NCI-H226 (cell line): Measurements from ENCODE around the gene EDAR.

Source experiments
- DNase-seq: peaks from one replicate; pipeline ENCODE4 v3.0.0-alpha.2; 2015

EDAR gene

GRCh38 chr2:109000738-109001137, 11.7 kb upstream of the EDAR start:
- no peak for DNase-seq

- no peak for DNase-seq
Observed at GRCh38 chr2:108998911-108999310, 9.9 kb upstream of the EDAR start.

- no peak for DNase-seq
Observed at GRCh38 chr2:108994178-108994577, 5.2 kb upstream of the EDAR start.

GRCh38 chr2:108993095-108993937, 4.3 kb upstream of the EDAR start:
- no peak for DNase-seq

- DNase-seq: no peak
Observed at GRCh38 chr2:108988076-108988795, 784 bp downstream of the EDAR start.

GRCh38 chr2:108986916-108987510, 2.0 kb downstream of the EDAR start:
- no peak for DNase-seq

GRCh38 chr2:108983610-108984009, 5.4 kb downstream of the EDAR start:
- DNase-seq: no peak

GRCh38 chr2:108983061-108983460, 6.0 kb downstream of the EDAR start:
- no peak for DNase-seq

- no peak for DNase-seq
Observed at GRCh38 chr2:108982259-108982679, 6.8 kb downstream of the EDAR start.

GRCh38 chr2:108981846-108982245, 7.2 kb downstream of the EDAR start:
- DNase-seq: no peak

- DNase-seq: no peak
Observed at GRCh38 chr2:108980076-108980475, 8.9 kb downstream of the EDAR start.

GRCh38 chr2:108979461-108979860, 9.6 kb downstream of the EDAR start:
- DNase-seq: no peak

GRCh38 chr2:108978709-108979111, 10.3 kb downstream of the EDAR start:
- DNase-seq: no peak

- no peak for DNase-seq
Observed at GRCh38 chr2:108975613-108976435, 13.2 kb downstream of the EDAR start.

- DNase-seq: no peak
Observed at GRCh38 chr2:108974674-108975073, 14.3 kb downstream of the EDAR start.

GRCh38 chr2:108972663-108973062, 16.4 kb downstream of the EDAR start:
- no peak for DNase-seq

GRCh38 chr2:108971661-108972566, 17.1 kb downstream of the EDAR start:
- no peak for DNase-seq

- no peak for DNase-seq
Observed at GRCh38 chr2:108970369-108970768, 18.7 kb downstream of the EDAR start.

GRCh38 chr2:108969856-108970255, 19.2 kb downstream of the EDAR start:
- no peak for DNase-seq

- DNase-seq: no peak
Observed at GRCh38 chr2:108968619-108969018, 20.4 kb downstream of the EDAR start.

GRCh38 chr2:108967757-108968156, 21.3 kb downstream of the EDAR start:
- DNase-seq: no peak
